ENCODE data around the gene TBC1D14.

Gene TBC1D14

DNA sequence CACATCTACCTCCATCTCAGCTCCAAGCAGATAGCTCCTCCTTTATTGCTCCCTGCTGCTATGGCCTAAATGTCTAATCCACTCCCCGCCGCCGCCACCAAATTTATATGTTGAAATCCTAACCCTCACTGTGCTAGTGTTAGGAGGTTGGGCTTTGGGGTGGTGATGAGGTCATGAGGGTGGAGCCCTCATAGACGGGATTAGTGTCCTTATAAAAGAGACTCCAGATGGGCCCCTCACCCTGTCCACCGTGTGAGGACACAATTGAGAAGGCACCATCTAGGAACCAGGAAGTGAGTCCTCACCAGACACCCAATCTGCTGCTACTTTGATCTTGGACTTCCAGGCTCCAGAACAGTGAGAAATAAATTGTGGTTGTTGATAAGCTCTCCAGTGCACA is 13.6 kb upstream of the TBC1D14 start:
- no peak for TF ChIP-seq ZFX (IDR thresholded peaks at IDR 0.05)
- TF ChIP-seq, protein P1, sequence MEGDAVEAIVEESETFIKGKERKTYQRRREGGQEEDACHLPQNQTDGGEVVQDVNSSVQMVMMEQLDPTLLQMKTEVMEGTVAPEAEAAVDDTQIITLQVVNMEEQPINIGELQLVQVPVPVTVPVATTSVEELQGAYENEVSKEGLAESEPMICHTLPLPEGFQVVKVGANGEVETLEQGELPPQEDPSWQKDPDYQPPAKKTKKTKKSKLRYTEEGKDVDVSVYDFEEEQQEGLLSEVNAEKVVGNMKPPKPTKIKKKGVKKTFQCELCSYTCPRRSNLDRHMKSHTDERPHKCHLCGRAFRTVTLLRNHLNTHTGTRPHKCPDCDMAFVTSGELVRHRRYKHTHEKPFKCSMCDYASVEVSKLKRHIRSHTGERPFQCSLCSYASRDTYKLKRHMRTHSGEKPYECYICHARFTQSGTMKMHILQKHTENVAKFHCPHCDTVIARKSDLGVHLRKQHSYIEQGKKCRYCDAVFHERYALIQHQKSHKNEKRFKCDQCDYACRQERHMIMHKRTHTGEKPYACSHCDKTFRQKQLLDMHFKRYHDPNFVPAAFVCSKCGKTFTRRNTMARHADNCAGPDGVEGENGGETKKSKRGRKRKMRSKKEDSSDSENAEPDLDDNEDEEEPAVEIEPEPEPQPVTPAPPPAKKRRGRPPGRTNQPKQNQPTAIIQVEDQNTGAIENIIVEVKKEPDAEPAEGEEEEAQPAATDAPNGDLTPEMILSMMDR (conservative IDR thresholded peaks at IDR 0.05): no peak
- H3K27ac ChIP-seq: no peak overlapping the region

DNA sequence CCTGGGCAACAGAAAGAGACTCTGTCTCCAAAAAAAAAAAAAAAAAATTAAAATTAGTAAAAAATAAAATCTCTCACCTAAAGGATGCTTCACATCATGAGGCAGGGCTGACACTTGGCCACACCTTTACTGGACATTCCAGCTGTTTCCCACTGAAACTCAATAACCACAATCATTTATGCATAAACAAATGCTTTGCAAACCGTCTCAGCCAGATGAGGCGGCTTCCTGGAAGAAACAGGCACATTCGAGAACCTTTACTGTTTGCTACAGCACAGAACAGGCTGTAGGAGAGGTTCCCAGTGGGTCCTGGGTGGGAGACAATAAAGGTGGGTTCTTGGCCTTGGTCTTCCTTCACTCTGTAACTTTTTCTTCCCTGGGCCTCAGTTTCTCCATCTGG is 10.9 kb upstream of the TBC1D14 start:
- H3K27ac ChIP-seq: no peak overlapping the region
- TF ChIP-seq, protein P1 (conservative IDR thresholded peaks at IDR 0.05): no peak
- no peak for TF ChIP-seq ZFX (IDR thresholded peaks at IDR 0.05)

DNA sequence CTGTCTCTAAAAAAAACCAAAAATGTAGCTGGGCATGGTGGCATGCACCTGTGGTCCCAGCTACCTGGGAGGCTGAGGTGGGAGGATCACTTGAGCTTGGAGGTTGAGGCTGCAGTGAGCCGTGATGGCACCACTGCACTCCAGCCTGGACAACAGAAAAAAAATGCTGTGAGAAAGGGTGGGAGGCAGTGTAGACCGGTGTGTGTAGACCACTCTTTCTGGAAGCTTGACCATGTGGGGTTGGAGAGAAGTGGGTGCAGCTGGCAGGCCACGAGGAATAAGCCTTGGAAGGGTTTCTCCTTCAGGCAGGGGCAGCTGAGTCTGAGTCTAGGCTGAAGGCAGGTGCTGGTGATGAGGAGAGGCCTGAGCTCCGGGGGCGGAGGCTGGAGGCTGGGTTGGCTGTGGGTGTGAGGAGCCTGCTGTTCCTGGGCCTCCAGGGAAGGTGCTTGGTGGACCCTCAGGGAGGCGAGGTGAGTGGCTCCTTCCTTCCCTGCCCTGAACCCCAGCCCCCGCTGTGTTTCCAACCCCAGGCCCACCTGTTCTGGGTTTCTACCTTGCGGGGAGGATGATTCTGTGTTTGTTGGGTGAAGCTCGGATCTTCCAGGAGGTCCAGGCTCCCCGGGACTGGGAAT is 9.3 kb upstream of the TBC1D14 start:
- no peak overlapping the region for H3K27ac ChIP-seq
- no peak for TF ChIP-seq ZFX (IDR thresholded peaks at IDR 0.05)
- TF ChIP-seq, protein P1 (conservative IDR thresholded peaks at IDR 0.05): no peak

DNA sequence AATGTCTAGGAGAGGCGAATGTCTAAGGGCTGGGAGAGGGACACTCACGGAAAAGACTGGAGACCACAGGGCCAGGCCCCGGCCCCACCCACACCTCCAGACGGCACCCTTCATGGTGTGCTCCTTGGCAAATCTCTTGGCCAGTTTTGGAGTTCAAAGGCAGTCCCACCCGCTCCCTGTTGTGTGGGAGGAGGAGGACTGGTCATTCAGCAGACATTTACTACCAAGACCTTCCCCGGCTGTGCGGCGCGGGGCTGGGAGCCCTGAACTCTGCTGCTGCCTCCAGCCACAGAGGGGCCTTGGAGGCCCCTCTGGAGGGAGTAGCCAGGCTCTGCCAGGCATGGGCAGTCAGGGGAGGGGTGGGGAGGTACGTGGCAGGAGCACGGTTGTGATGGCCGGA is 8.7 kb upstream of the TBC1D14 start:
- TF ChIP-seq ZFX (IDR thresholded peaks at IDR 0.05): no peak
- TF ChIP-seq, protein P1 (conservative IDR thresholded peaks at IDR 0.05): no peak
- no peak overlapping the region for H3K27ac ChIP-seq

DNA sequence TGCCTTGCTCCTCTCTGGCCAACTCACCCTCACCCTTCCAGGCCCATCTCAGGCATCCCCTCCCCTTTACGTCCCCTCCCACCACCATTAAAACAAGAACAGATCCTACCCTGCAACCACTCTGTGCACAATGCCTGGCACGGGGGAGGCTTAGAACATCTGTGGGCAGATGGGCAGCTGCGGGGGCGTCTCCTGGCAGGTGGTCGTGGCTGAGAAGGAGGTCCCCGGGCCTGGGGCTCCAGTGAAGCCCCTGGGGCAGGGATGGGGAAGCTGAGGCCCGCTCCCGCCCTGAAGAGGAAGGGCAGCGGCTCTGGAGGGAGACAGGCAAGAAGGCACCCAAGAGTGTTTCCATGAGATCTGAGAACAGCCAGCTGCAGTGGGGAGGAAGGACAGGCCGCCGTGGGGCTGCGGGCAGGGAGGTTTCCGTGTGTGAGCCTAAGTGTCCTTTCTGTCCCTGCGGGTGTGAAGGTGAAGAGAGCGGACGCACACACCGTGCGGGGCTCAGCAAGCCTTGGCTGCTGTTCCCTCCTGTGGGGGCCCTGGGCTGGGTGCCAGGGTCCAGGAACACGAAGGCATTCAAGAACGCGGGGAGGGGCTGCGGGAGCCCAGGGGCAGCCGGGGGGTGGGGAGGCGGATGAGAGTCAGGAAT is 7.8 kb upstream of the TBC1D14 start:
- no peak overlapping the region for H3K27ac ChIP-seq
- TF ChIP-seq ZFX (IDR thresholded peaks at IDR 0.05): no peak
- TF ChIP-seq, protein P1 (conservative IDR thresholded peaks at IDR 0.05): no peak

DNA sequence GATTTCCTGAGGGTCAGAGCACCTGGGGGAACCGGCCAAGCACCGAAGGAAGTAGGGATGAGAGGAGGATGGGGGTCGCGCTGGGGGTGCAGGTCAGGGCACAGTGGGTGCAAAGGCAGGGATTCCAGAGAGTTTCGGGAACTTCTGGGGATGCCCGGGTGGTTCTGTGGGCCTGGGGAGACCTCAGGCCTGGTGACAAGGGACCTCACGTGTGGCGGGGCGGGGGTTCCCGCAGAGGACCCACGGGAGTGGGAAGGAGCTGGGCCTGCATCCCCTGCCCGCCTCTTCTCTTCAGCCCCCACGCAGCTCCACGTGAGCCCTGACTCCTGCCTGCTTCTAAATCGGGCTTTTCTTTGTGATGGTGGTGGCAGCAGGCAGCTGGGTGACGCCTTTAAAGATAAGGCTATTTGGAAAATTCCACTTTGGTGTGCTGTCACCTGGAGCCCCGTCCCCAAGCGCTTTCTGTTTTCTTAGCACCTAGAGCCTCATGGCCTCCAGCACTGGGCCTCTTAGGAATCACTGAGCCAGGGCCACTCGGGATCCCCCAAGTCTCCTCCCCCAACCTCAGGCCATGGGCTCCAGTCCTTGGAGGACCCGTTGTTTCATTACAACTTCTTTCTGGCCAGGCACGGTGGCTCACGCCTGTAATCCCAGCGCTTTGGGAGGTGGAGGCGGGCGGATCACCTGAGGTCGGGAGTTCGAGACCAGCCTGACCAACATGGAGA is 7.1 kb upstream of the TBC1D14 start:
- no peak overlapping the region for H3K27ac ChIP-seq
- TF ChIP-seq, protein P1 (conservative IDR thresholded peaks at IDR 0.05): no peak
- TF ChIP-seq ZFX (IDR thresholded peaks at IDR 0.05): no peak
